Measurements from ENCODE around the gene PDE4DIP.
"Not testable (repeated sequence)": the region's sequence is repeated elsewhere in the genome, so short reads cannot be mapped to it uniquely, and the experiment has no call there.

The PDE4DIP gene

GRCh38 chr1:149064611-149065010 is 220.4 kb downstream of the PDE4DIP start:
- not testable (repeated sequence) for H3K4me3 ChIP-seq (ENCODE audit: low read depth, low read length)

GRCh38 chr1:149075505-149076127 is 231.4 kb downstream of the PDE4DIP start:
- H3K4me3 ChIP-seq (ENCODE audit: low read depth, low read length): not testable (repeated sequence)

All from iPS-11a (cell line).